ENCODE data around the gene KCTD19.

KCTD19 gene

GRCh38 chr16:67287960-67288359, 38.6 kb downstream of the KCTD19 start:
- H3K4me3 ChIP-seq (ENCODE audit: low read depth, low read length) = no peak overlapping the region
- in situ Hi-C loops (cut with HindIII; ENCODE audit: low sequenced_read_pairs) = no loop called here
- TF ChIP-seq CTCF (IDR thresholded peaks at IDR 0.05; ENCODE audit: low read depth, low read length, missing control alignments) = no peak
- no peak for DNase-seq (ENCODE audit: low read depth)

- no peak overlapping the region for H3K4me3 ChIP-seq (ENCODE audit: low read depth, low read length)
- no peak for DNase-seq (ENCODE audit: low read depth)
- in situ Hi-C loops (cut with HindIII; ENCODE audit: low sequenced_read_pairs) = no loop called here
- TF ChIP-seq CTCF (IDR thresholded peaks at IDR 0.05; ENCODE audit: low read depth, low read length, missing control alignments) = no peak
Observed at GRCh38 chr16:67286441-67287235, 39.9 kb downstream of the KCTD19 start.

- no peak overlapping the region for H3K4me3 ChIP-seq (ENCODE audit: low read depth, low read length)
- in situ Hi-C loops (cut with HindIII; ENCODE audit: low sequenced_read_pairs) = loop anchor here (5.0 kb wide), 1 partner anchor 82 kb away; no protein-coding TSS in a partner anchor
- DNase-seq (ENCODE audit: low read depth) = no peak
- TF ChIP-seq CTCF (IDR thresholded peaks at IDR 0.05; ENCODE audit: low read depth, low read length, missing control alignments) = peak; percentile 64
Observed at GRCh38 chr16:67284699-67285646, 41.6 kb downstream of the KCTD19 start.

- no peak for DNase-seq (ENCODE audit: low read depth)
- no peak for TF ChIP-seq CTCF (IDR thresholded peaks at IDR 0.05; ENCODE audit: low read depth, low read length, missing control alignments)
- H3K4me3 ChIP-seq (ENCODE audit: low read depth, low read length) = no peak overlapping the region
- in situ Hi-C loops (cut with HindIII; ENCODE audit: low sequenced_read_pairs) = loop anchor here (5.0 kb wide), 1 partner anchor 83 kb away; no protein-coding TSS in a partner anchor
Observed at GRCh38 chr16:67283826-67284555, 42.5 kb downstream of the KCTD19 start.

- in situ Hi-C loops (cut with HindIII; ENCODE audit: low sequenced_read_pairs) = loop anchor here (5.0 kb wide), 1 partner anchor 84 kb away; no protein-coding TSS in a partner anchor
- no peak for TF ChIP-seq CTCF (IDR thresholded peaks at IDR 0.05; ENCODE audit: low read depth, low read length, missing control alignments)
- DNase-seq (ENCODE audit: low read depth) = no peak
- H3K4me3 ChIP-seq (ENCODE audit: low read depth, low read length) = no peak overlapping the region
Observed at GRCh38 chr16:67283039-67283825, 43.3 kb downstream of the KCTD19 start.
